SK-N-SH (cell line): ENCODE data around the gene DNAJA2. TPM values are rescaled to one million over a fixed set of nuclear protein-coding genes. Genes with fewer than 3 reads are reported as not detected.

Experiments used
- CTCF ChIA-PET: fragments of 300-600, 350-600 bp; formaldehyde crosslinking; extraction: SDS; loops from one replicate; lab custom pipeline; 2021; lab: Yijun Ruan, JAX
- POLR2A ChIA-PET: fragments of 350-600 bp; sonication (Branson Sonifier 250); formaldehyde crosslinking; extraction: SDS; loops from one replicate; lab custom pipeline; 2020; ENCODE audit warnings: antibody characterized with exemption, inconsistent platforms; lab: Yijun Ruan, JAX
- DNase-seq: peaks from one replicate; pipeline ENCODE4 v3.0.0; 2012
- H2AFZ ChIP-seq: fragments of 200-600 bp; sonication (generic); 2 replicates; pipeline ENCODE4 v1.8.1; 2016; ENCODE audit warnings: antibody characterized with exemption, mild to moderate bottlenecking, low read depth
- H3F3A ChIP-seq: fragments of 200-600 bp; sonication (generic); replicated peaks from 2 replicates; pipeline ENCODE3; 2016; ENCODE audit warnings: antibody characterized with exemption, mild to moderate bottlenecking; ENCODE audit not compliant: insufficient read depth
- H3K27ac ChIP-seq, 2 experiments: fragments of 200-500 bp in 1 of 2; fragments of 200-600 bp in 1 of 2; sonication (Bioruptor generic) in 1 of 2; sonication (generic), shearing (Covaris generic) in 1 of 2; 2 replicates each; pipeline versions ENCODE4 v1.5.1 to v1.6.1; 2014 to 2016; ENCODE audit warnings: low read depth in 2 of 2, inconsistent platforms in 1 of 2, low read length in 1 of 2, mild to moderate bottlenecking in 1 of 2, mixed read lengths in 1 of 2
- H3K27me3 ChIP-seq: fragments of 200-600 bp; sonication (generic), shearing (Covaris generic); 2 replicates; pipeline ENCODE4 v1.6.1; 2016; ENCODE audit warnings: mixed run types; ENCODE audit not compliant: insufficient read depth
- H3K36me3 ChIP-seq, 2 experiments: fragments of 200-500 bp in 1 of 2; fragments of 200-600 bp in 1 of 2; sonication (Bioruptor generic) in 1 of 2; sonication (generic) in 1 of 2; replicated peaks in 1 of 2; 2 replicates each; pipeline versions ENCODE3 to v1.5.1; 2014 to 2016; ENCODE audit warnings: low read length in 1 of 2, mild to moderate bottlenecking in 1 of 2; ENCODE audit not compliant: insufficient read depth in 2 of 2, control insufficient read depth in 1 of 2
- H3K4me1 ChIP-seq, 2 experiments: fragments of 200-500 bp in 1 of 2; fragments of 200-600 bp in 1 of 2; sonication (Bioruptor generic) in 1 of 2; sonication (generic), shearing (Covaris generic) in 1 of 2; 2 replicates each; pipeline versions ENCODE4 v1.5.1 to v1.6.1; 2014 to 2016; ENCODE audit warnings: low read depth in 1 of 2, low read length in 1 of 2, mixed run types in 1 of 2; ENCODE audit not compliant: insufficient read depth in 2 of 2, control insufficient read depth in 1 of 2
- H3K4me2 ChIP-seq: fragments of 200-600 bp; sonication (generic), shearing (Covaris generic); 2 replicates; pipeline ENCODE4 v1.6.1; 2017; ENCODE audit warnings: mixed run types
- H3K4me3 ChIP-seq, 2 experiments: fragments of 200-500 bp in 1 of 2; fragments of 200-600 bp in 1 of 2; sonication (Bioruptor generic) in 1 of 2; sonication (generic), shearing (Covaris generic) in 1 of 2; 2 replicates each; pipeline versions ENCODE4 v1.5.1 to v1.8.1; 2014 to 2016; ENCODE audit warnings: low read depth in 2 of 2, inconsistent platforms in 1 of 2, low read length in 1 of 2, mild to moderate bottlenecking in 1 of 2, mixed read lengths in 1 of 2, moderate library complexity in 1 of 2
- H3K79me2 ChIP-seq: fragments of 200-600 bp; sonication (generic); 2 replicates; pipeline ENCODE4 v1.8.1; 2017; ENCODE audit warnings: mild to moderate bottlenecking; ENCODE audit not compliant: insufficient read depth
- H3K9ac ChIP-seq: fragments of 200-600 bp; sonication (generic); 2 replicates; pipeline ENCODE4 v1.6.1; 2017; ENCODE audit warnings: mixed run types
- H3K9me2 ChIP-seq: fragments of 200-600 bp; sonication (generic); 2 replicates; pipeline ENCODE4 v1.6.1; 2017; ENCODE audit warnings: mixed run types
- H3K9me3 ChIP-seq: fragments of 200-600 bp; sonication (generic); 2 replicates; pipeline ENCODE4 v1.6.1; 2017; ENCODE audit warnings: mixed run types, mild to moderate bottlenecking, moderate library complexity
- H4K20me1 ChIP-seq: fragments of 200-600 bp; sonication (generic); 2 replicates; pipeline ENCODE4 v1.6.1; 2017; ENCODE audit warnings: mild to moderate bottlenecking, mixed run types; ENCODE audit not compliant: insufficient read depth
- CTCF ChIP-seq: fragments of 200-600 bp; sonication (generic); IDR thresholded peaks from 2 replicates; pipeline ENCODE4 v1.6.1; 2017; ENCODE audit warnings: antibody characterized with exemption, mild to moderate bottlenecking, moderate library complexity
- ELF1 ChIP-seq: IDR thresholded peaks from 2 replicates; pipeline ENCODE4 v1.4.0; 2012
- EP300 ChIP-seq, 2 experiments: IDR thresholded peaks; 2 replicates each; pipeline versions ENCODE4 v1.4.0 to v1.6.1; 2012; ENCODE audit warnings: borderline replicate concordance in 1 of 2, low read depth in 1 of 2, low read length in 1 of 2
- EZH2phosphoT487 ChIP-seq: fragments of 200-600 bp; sonication (generic); IDR thresholded peaks from 2 replicates; pipeline ENCODE4 v1.6.1; 2017; ENCODE audit warnings: low read depth, mixed run types, mild to moderate bottlenecking, antibody characterized with exemption, moderate library complexity, borderline replicate concordance
- GABPA ChIP-seq: IDR thresholded peaks from 2 replicates; pipeline ENCODE4 v1.4.0; 2012; ENCODE audit warnings: low read depth, mild to moderate bottlenecking
- GATA2 ChIP-seq: sonication (generic); formaldehyde crosslinking; IDR thresholded peaks from 2 replicates; pipeline ENCODE4 v1.5.0; 2020; ENCODE audit warnings: mild to moderate bottlenecking, missing genetic modification reagents
- MEF2A ChIP-seq: IDR thresholded peaks from 2 replicates; pipeline ENCODE4 v1.4.0; 2012; ENCODE audit warnings: low read depth, borderline replicate concordance
- MXI1 ChIP-seq: IDR thresholded peaks from 2 replicates; pipeline ENCODE4 v1.6.1; 2012; ENCODE audit warnings: mild to moderate bottlenecking, low read depth, low read length, improper control_type of control experiment
- NRF1 ChIP-seq: IDR thresholded peaks from 2 replicates; pipeline ENCODE4 v1.6.1; 2012; ENCODE audit warnings: low read depth, mild to moderate bottlenecking, low read length
- RAD21 ChIP-seq: IDR thresholded peaks from 2 replicates; pipeline ENCODE4 v1.6.1; 2012; ENCODE audit warnings: mild to moderate bottlenecking, low read length
- REST ChIP-seq: IDR thresholded peaks from 2 replicates; pipeline ENCODE4 v1.6.1; 2012; ENCODE audit warnings: mild to moderate bottlenecking, low read depth, low read length, moderate library complexity
- RXRA ChIP-seq: IDR thresholded peaks from 2 replicates; pipeline ENCODE4 v1.4.0; 2012; ENCODE audit warnings: low read depth, mild to moderate bottlenecking, borderline replicate concordance
- SIN3A ChIP-seq: IDR thresholded peaks from 2 replicates; pipeline ENCODE4 v1.6.1; 2012; ENCODE audit warnings: low read depth, mild to moderate bottlenecking, low read length, moderate library complexity, borderline replicate concordance
- SMC3 ChIP-seq: IDR thresholded peaks from 2 replicates; pipeline ENCODE4 v1.6.1; 2012; ENCODE audit warnings: low read depth, low read length, improper control_type of control experiment
- TCF12 ChIP-seq: IDR thresholded peaks from 2 replicates; pipeline ENCODE4 v1.4.0; 2012
- USF1 ChIP-seq: IDR thresholded peaks from 2 replicates; pipeline ENCODE4 v1.4.0; 2012; ENCODE audit warnings: low read depth, borderline replicate concordance
- USF2 ChIP-seq: fragments of 150-350 bp; IDR thresholded peaks from 2 replicates; pipeline ENCODE4 v1.6.1; 2017; ENCODE audit warnings: antibody characterized with exemption, low read length, low read depth, borderline replicate concordance
- YY1 ChIP-seq: IDR thresholded peaks from 2 replicates; pipeline ENCODE4 v1.4.0; 2012; ENCODE audit warnings: low read depth, mild to moderate bottlenecking
- WGBS: methylation state at CpG from one replicate; pipeline ENCODE4 v1.1.6; 2017; ENCODE audit warnings: low lambda C conversion rate; 5-methylcytosine and 5-hydroxymethylcytosine counted together
- polyA plus RNA-seq, 3 experiments: library from polyadenylated mRNA; depleted of rRNA; stranded (reverse); fragments of >200 nt; gene quantifications; 2 replicates each; pipeline ENCODE4 v1.2.3, GENCODE V29; 2012
- TF ChIP-seq, protein P1 (sequence below): fragments of 150-350 bp; IDR thresholded peaks from 2 replicates; pipeline ENCODE4 v1.6.1; 2016; ENCODE audit warnings: mild to moderate bottlenecking, low read depth, low read length

DNAJA2 gene
- polyA plus RNA-seq, 1 of the 3 experiments (the other 2 are of a cell fraction): 9.7 TPM

GRCh38 chr16:46932802-46933201 is 40.7 kb downstream of the DNAJA2 start:
- no peak for DNase-seq
- Histone ChIP-seq H2AFZ (no peak overlapping the region), H3K4me3 (no peak overlapping the region), H3K27ac (no peak overlapping the region), H3K79me2 (no peaks in the 10 kb centered on the region), H3K4me2 (no peak overlapping the region), H4K20me1 (no peaks in the 10 kb centered on the region), H3F3A (no peaks in the 10 kb centered on the region), H3K36me3 (peaks cover 5 to 7% of the 10 kb centered on the region in 2 experiments), H3K9ac (no peak overlapping the region), H3K4me1 (no peaks in the 10 kb centered on the region), H3K27me3 (no peaks in the 10 kb centered on the region), H3K9me3 (no peaks in the 10 kb centered on the region), H3K9me2 (no peaks in the 10 kb centered on the region)
- CTCF ChIA-PET: interaction anchor here (0.7 to 1.4 kb wide), 3 partner anchors 11 to 1234 kb away, joined by 3 to 4 read pairs (median 3); no protein-coding TSS in a partner anchor
- POLR2A ChIA-PET: no interaction called here
- TF ChIP-seq ELF1 (no peak), NRF1 (no peak), EP300 (IDR thresholded peaks at IDR 0.05; ENCODE audit: borderline replicate concordance in 1 of 2, low read depth in 1 of 2, low read length in 1 of 2) (no peak), MEF2A (no peak), USF1 (no peak), TCF12 (no peak), YY1 (no peak), EZH2phosphoT487 (no peak), MXI1 (no peak), SIN3A (no peak), SMC3 (no peak), RAD21 (no peak), GABPA (no peak), REST (no peak), USF2 (no peak), RXRA (no peak), CTCF (no peak), GATA2 (no peak)
- TF ChIP-seq, protein P1, sequence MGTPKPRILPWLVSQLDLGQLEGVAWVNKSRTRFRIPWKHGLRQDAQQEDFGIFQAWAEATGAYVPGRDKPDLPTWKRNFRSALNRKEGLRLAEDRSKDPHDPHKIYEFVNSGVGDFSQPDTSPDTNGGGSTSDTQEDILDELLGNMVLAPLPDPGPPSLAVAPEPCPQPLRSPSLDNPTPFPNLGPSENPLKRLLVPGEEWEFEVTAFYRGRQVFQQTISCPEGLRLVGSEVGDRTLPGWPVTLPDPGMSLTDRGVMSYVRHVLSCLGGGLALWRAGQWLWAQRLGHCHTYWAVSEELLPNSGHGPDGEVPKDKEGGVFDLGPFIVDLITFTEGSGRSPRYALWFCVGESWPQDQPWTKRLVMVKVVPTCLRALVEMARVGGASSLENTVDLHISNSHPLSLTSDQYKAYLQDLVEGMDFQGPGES: no peak
- WGBS: 89% methylated on average over 7 of the region's 7 CpGs
